Lower leg skin (tissue), 4 donors: ENCODE measurements around the gene NR5A2. TPM values are rescaled to one million over a fixed set of nuclear protein-coding genes. Genes with fewer than 3 reads are reported as not detected.

Source experiments
- DNase-seq, 2 donors: peaks; one replicate each; pipeline ENCODE4 v3.0.0-alpha.2; 2019; ENCODE audit warnings: low spot score in 2 of 2
- H3K4me3 ChIP-seq: fragments of 200-600 bp; sonication (generic); 2 replicates; pipeline ENCODE4 v1.5.1; 2017; ENCODE audit warnings: mild to moderate bottlenecking, low read depth; ENCODE audit not compliant: poor library complexity, severe bottlenecking
- CTCF ChIP-seq, 3 donors: fragments of 450-650 bp; IDR thresholded peaks; one replicate each; pipeline ENCODE4 v1.5.1; 2016; ENCODE audit warnings: antibody characterized with exemption in 3 of 3, mild to moderate bottlenecking in 3 of 3, moderate library complexity in 2 of 3
- POLR2A ChIP-seq, 2 donors: fragments of 450-650 bp; IDR thresholded peaks; one replicate each; pipeline ENCODE4 v1.6.1; 2016 to 2017; ENCODE audit warnings: antibody characterized with exemption in 2 of 2, mild to moderate bottlenecking in 1 of 2, moderate library complexity in 1 of 2
- WGBS, 2 donors: methylation state at CpG; one replicate each; pipeline ENCODE4 v1.1.5; 2018; 5-methylcytosine and 5-hydroxymethylcytosine counted together
- intact Hi-C: fragments of 100-400 bp; cut with DNase I; formaldehyde crosslinking; loops from one replicate; pipeline ENCODE4 v1.15.0; 2023; ENCODE audit warnings: low total_unique reads
- total RNA-seq, 4 donors: library from RNA; depleted of rRNA; stranded (reverse); fragments of >200 nt; gene quantifications; one replicate each; pipeline ENCODE4 v1.1.0, GENCODE V29; 2016

NR5A2 gene
- 1 to 10 TPM in 2 of 4 donors, under 1 TPM in 2; 0.59 to 2.4 (median 1.2) TPM for total RNA-seq

- TF ChIP-seq CTCF (IDR thresholded peaks at IDR 0.05) (no peak), POLR2A (IDR thresholded peaks at IDR 0.05) (no peak)
- WGBS, 2 donors, result 88 to 95% methylated on average over 1 of the region's 1 CpG
- DNase-seq, result no peak
Measured at GRCh38 chr1:200027264-200027823, at the start of gene NR5A2. TSS of gene NR5A2 (plus strand) at chr1:200027710. CDS start at chr1:200027848, 138 bp downstream.

GRCh38 chr1:199978408-199978940 is 49.0 kb upstream of the NR5A2 start:
- intact Hi-C loops, result no loop called here

More at GRCh38 chr1:200027264-200027823, at the start of gene NR5A2:
- no peak within 1 kb of the TSS for H3K4me3 ChIP-seq
- intact Hi-C loops, result no loop called here

GRCh38 chr1:199979071-199979470 is 48.4 kb upstream of the NR5A2 start:
- no peak overlapping the region for H3K4me3 ChIP-seq
- no peak for TF ChIP-seq CTCF (IDR thresholded peaks at IDR 0.05)
- intact Hi-C loops, result no loop called here
- DNase-seq, result no peak
- 71 to 84% methylated on average over 1 of the region's 1 CpG for WGBS, 2 donors

More at GRCh38 chr1:199978408-199978940, 49.0 kb upstream of the NR5A2 start:
- no peak for TF ChIP-seq CTCF (IDR thresholded peaks at IDR 0.05)
- TF ChIP-seq POLR2A (IDR thresholded peaks at IDR 0.05), result no peak
- H3K4me3 ChIP-seq, result no peak overlapping the region
- no peak for DNase-seq
- WGBS, 2 donors, result 54 to 68% methylated on average over 7 of the region's 7 CpGs

GRCh38 chr1:199981584-199981983 is 45.9 kb upstream of the NR5A2 start:
- no peak for TF ChIP-seq POLR2A (IDR thresholded peaks at IDR 0.05)
- no peak for TF ChIP-seq CTCF (IDR thresholded peaks at IDR 0.05)
- no peak overlapping the region for H3K4me3 ChIP-seq
- intact Hi-C loops, result no loop called here
- DNase-seq, result no peak
- 91 to 97% methylated on average over 1 of the region's 1 CpG for WGBS, 2 donors

- intact Hi-C loops, result no loop called here
- no peak for DNase-seq
- H3K4me3 ChIP-seq, result no peak overlapping the region
- TF ChIP-seq POLR2A (IDR thresholded peaks at IDR 0.05) (no peak), CTCF (IDR thresholded peaks at IDR 0.05) (no peak)
- WGBS, 2 donors, result 93 to 95% methylated on average over 6 of the region's 6 CpGs
Measured at GRCh38 chr1:199982606-199983005, 44.9 kb upstream of the NR5A2 start.

- WGBS, 2 donors, result 82 to 83% methylated on average over 3 of the region's 3 CpGs
- DNase-seq, result no peak
- no peak overlapping the region for H3K4me3 ChIP-seq
- TF ChIP-seq CTCF (IDR thresholded peaks at IDR 0.05), result no peak
- TF ChIP-seq POLR2A (IDR thresholded peaks at IDR 0.05), result no peak
- intact Hi-C loops, result no loop called here
Measured at GRCh38 chr1:199983531-199983930, 44.0 kb upstream of the NR5A2 start.
